Esophagus mucosa (tissue), 1 donor: ENCODE results near the gene SDK2. TPM values are rescaled to one million over a fixed set of nuclear protein-coding genes. Genes with fewer than 3 reads are reported as not detected.

Source experiments
- ATAC-seq: fragments of 200-7000 bp; cut with Tn5 transposase; one replicate; pipeline ENCODE4 v1.9.1; 2020
- total RNA-seq: library from RNA; stranded (reverse); gene quantifications from one replicate; pipeline ENCODE4 v1.2.4, GENCODE V29; 2023
- donor health status: DM: yes; HTN: yes; CAD: no.

The SDK2 gene
- total RNA-seq, 1 donor from 2014 or later: 4.9 TPM

DNA sequence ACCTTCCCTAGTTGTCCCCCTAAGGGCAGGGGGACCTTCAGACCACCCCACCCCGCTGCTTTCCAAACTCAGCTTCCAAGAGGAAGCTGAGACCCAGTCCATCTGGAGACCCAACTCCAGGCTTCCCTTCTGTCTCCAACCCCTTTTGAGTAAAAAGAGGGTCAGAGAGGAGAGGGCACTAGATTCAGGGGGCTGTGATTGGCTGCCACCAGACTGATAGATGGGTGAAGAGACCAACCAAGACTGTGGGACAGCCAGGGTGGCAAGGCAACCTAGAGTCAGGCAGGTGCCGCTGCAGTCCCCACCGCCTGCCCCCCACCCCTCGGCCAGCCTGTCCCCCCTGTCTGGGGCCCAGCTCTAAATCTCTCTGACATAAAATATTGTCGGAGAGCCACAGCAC, 92.5 kb downstream of the SDK2 start:
- ATAC-seq: no peak

DNA sequence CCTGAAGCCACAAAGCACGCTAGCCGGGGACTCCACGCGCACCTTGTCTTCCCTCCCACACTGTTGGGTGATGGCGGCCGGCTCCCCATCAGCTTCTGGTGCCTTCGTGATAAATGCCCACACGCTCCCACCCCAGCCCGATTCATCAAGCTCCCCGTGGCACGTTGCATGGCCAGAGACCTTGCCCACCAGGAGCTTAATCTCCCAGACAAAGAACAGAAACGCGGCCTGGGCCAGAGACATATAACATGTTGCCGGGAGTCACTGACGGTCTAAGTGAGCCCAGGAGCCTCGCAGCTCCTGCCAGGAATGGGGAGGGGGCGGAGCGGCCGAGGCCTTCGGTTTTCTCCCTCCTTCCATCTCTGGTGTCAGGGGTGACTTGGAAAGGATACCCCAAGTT, 93.1 kb downstream of the SDK2 start:
- no peak for ATAC-seq

DNA sequence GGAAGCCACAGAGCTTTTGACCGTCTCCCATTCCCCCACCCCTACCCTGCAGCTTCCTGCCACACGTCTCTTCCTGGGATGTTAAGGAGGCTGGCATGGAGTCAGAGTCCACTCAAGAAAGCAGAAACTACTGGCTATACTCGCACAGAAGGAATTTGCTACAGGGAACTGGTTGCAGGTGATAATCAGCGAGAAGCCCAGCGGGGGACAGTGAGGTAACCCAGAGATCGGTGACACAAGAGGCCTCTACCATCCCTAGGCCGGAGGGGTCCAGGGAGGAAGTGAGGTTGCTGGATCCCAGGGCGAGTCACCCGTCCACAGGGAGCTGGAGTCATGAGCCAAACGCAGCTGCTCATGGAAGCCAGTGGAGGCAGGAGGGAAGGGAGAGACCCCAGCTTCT, 93.7 kb downstream of the SDK2 start:
- no peak for ATAC-seq

DNA sequence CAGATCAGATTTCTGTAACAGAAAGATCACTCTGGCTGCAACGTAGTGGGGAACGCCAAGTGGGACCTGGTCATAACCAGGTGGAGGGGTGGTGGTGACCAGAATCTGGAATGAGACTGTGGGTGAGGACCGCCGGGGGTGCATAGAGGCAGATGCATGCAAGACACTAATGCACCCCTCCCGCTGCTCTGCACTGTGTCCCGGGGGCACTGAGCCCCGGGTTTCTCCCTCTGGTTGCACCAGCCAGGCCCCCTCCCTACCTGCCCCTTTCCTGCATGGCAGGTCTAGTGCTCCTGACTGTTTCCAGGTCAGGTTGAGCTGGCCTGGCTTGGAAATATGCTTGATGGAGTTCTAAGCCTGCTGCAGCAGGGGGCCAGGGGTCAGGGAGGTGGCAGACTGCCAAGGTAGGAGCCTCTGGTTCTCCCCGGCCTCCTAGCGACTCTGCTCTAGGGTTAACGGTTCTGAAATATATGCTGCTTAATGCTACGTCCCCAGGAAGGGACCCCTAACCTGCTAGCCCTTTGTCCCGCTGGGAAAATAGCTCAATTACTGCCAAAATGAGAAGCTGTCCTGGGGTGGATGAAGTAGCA, 94.3 kb downstream of the SDK2 start:
- no peak for ATAC-seq

DNA sequence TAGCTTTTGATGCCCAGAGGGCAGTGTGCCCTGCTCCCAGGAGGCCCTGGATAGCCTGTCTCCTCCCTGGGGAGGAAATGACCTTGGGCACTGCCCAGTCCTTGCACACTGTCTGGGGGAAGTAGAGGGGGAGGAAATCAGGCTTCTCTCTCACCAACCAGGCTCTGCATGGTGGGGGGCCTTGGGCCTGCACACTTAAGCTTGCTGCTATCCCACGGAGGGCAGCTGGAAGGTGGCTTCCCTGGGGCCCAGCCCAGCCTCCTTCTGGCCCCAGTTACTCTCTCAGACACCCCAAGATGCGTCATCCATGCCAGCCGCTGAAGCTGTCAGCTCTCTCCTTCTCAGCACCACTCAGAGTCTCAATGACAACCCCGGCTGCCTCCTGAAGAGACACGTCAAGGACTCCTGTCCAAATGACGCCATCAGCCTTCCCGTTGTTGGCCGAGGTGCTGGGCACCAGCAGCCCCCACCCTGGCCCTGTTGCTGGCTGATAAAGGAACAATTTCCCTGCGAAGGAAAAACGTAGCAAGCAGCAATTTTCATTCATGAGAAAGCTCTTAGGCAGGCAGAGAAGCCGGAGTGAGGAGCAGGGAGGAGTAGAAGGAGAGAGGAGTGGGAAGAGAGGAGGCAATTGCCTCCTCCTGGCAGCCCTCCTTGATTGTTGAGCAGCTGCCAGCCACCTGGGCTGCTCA, 95.5 kb downstream of the SDK2 start:
- no peak for ATAC-seq

DNA sequence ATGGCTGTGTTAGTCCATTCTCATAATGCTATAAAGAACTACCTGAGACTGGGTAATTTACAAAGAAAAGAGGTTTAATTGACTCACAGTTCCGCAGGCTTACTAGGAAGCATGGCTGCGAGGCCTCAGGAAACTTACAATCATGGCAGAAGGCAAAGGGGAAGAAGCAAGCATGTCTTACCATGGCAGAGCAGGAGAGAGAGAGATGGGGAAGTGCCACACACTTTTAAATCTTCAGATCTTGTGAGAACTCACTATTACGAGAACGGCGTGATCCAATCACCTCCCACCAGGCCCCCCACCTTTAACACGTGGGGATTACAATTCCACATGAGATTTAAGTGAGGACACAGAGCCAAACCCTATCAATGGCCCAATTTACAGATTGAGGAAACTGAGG, 96.5 kb downstream of the SDK2 start:
- no peak for ATAC-seq

DNA sequence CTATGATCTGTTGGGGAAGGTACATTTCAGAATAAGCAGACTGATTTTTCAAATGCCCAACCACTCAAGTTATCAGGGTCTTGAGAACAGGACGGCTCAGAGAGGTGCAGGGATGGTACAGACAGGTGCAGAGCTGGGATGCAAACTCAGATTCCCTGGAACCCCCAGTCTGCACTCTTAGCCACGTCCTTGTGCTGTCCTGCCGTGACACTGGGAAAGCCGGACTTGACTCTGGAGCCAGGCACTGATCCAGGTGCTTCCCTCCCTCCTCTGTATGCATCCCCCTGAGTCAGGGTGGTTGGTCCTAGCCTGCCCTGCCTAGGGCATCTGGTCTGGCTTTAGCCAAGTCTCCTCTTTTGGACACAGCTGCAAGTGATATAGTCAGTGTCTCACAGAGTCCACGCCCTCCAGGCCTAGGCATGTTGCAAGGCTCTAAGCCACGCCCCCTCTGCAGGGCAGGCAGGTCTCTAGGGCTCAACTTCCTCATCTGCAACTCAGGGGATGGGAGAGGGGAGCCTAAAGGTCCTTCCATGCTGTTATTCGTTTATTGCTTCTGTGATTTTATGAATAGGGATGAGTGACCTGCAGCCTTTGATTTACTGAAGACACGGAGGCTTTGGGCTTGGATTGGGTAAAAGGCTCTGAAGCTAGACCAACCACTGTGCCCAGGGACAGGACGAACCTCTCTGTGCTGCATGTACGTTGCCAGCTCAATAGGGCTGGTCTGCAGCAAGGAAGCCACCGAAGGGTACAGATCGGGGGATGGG, 97.3 kb downstream of the SDK2 start:
- ATAC-seq: peak; percentile 85

DNA sequence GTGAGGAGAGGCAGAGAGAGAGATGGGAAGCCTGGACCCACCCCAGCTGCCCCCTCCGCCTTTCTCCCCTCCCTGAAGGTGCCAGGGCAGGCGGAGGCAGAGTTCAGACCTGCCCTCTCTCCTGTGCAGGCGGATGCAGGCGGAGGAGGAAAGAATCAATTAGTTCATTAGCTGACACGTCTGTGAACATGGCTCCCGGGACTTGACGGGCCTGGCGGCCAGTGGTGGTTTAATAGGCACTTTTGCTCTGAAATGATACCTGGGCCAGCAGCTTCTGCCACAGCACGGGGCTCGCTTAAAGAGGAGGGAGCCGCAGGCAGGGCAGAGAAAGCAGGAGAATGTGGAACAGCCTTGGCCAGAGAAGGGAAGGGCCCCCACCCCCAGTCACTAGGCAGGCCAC, 98.1 kb downstream of the SDK2 start:
- ATAC-seq: peak; percentile 30

DNA sequence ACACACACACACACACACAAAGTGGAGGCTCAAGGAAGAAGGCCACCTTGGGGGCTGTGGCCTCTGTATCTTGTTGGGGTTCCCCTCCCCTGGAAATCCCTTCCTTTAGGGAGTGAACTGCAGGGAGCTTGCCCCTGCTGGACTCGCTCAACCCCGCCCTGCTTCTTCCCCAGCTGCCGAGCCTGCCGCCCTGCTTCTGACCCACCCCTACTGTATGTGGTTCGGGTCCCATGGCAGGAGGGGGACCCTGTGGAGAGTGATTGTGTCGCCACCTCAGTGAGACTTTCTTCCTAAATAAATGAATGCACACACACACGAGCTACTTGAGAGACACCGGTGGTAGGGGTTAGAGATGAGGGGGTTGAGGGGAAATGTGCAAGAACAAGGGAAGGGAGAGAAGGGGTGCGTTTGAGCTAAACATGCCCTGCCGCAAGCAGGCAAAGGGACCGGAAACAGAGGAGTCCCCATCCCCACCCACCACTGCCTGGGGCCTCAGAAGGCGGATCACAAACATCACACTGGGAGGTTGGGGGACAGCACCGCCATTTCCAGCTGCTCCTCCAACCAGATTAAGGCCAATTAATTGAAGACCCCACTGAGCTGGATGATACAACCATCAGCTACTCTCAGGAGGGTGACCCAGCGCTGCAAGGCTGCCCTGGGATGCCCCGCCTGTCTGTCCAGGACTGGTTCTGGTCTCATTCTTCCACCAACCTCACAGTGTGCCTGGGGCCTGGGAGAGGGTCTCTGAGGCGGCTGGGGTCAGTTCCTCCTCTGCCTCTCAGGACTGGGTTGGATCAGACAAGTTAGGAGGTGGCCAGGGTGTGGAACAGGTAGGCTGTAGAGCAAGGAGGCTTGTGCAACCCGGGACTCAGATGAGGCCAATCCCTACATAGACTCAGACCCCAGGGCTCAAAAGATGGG, 98.9 kb downstream of the SDK2 start:
- no peak for ATAC-seq

DNA sequence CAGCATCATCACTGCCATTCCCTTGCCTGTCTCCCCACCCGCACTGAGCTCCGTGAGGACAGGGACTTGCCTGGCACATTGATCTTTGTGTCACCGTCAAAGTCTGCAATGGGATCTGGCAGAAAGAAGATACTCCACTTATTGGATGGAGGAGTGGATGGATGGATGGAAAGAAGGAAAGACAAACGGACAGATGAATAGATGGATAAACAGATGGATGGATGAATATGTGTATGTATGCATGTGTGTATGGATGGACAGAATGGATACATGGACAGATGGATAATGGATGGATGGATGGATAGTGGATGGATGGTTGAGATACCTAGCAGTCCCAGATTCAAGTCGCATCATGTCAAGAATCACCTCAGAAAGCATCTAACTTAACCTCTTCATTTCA, 99.9 kb downstream of the SDK2 start:
- no peak for ATAC-seq

DNA sequence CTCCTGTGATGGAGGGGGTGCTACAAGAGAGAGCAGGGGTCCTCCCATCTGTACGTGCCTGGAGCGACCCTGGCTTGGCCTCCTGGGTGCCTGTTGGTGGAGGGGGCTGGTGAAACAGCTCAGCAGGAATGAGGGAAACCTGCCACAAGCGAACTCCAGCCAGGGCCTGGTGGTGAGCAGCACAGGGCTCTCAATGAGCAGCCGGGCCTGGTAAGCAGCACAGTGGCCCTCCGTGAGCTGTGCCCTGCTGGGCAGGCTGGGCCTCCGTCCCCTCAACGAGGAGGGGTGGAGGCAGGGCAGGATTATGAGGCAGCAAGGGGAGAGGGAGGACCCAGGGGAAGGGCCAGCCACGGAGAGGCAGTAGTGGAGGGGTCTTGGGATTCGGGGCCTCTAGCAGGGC, 101.9 kb downstream of the SDK2 start:
- no peak for ATAC-seq

DNA sequence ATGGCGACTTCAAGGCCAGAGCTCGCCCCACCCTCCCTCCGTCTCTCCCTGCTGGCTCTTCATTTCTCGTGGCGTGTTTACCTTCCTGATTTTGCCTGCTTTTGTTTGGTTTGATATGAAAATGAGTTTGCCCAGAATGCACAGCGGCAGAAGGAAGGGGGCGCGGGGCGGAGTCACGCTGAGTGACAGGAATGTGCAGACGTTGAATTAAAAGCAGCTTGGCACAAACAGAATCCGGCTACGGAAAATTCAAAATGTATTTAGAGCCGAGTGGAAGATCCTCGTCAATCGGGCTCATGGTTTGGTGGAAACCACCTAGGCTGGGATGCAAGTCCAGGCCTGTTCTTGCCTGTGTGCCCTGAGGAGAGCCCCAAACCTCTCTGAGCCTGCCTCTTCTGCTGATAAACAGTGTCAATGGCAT, 102.7 kb downstream of the SDK2 start:
- ATAC-seq: peak; percentile 39

DNA sequence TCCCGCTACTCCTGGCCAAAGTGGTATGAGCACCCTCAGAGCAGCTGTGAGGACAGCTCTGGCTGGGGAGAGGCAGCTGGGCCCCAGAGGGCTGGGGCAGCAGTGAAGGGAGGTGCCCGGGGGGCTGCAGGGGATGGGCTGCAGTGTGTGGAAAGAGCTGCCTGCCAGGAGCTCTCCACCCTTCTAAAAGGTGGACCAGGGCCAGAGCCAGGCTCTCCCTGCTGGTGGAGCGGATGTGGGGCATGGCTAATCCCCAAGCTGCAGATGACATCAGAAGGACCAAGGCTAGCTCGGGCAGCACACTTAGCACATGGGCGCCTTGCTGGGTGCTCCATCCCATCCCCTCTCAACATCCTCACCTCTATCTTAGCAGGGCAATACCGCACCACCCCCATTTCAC, 103.1 kb downstream of the SDK2 start:
- peak; percentile 75 for ATAC-seq

DNA sequence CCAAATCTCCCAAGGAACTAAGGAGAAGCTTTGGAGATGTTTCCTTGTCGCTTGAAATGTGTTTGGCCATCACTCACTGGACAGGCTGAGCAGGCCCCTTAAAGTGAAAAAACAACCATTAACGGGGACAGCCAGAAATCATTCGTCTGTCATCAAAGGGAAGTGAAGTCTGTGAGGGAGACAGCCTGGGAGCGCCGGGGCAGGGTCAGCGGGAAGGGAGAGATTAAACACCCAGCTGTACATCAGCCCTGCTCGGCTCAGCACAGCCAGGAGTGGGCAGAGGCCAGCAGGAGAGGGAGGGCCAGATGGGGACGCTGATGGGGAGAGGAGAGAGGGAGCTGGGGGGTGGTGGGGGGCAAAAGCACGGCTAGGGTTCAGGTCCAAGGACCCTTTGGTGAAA, 105.1 kb downstream of the SDK2 start:
- no peak for ATAC-seq

DNA sequence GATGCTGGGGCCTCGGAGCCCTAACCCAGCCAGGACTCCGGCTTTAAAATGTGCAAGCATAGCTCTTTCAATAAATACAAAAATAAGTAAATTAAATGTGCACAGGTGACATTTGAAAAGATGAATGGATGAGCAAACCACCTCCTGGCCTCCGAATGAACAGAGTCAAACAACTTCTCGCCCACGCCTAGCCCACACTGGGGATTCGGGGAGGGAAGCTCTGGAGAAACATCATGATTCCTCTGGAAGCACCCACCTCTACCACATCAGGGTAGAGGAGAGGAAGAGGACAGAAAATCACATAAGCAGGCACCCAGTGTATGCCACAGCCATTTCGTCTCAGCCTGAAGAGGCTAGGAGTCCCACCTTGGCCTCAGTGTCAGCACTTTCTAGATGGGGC, 105.8 kb downstream of the SDK2 start:
- ATAC-seq: no peak

DNA sequence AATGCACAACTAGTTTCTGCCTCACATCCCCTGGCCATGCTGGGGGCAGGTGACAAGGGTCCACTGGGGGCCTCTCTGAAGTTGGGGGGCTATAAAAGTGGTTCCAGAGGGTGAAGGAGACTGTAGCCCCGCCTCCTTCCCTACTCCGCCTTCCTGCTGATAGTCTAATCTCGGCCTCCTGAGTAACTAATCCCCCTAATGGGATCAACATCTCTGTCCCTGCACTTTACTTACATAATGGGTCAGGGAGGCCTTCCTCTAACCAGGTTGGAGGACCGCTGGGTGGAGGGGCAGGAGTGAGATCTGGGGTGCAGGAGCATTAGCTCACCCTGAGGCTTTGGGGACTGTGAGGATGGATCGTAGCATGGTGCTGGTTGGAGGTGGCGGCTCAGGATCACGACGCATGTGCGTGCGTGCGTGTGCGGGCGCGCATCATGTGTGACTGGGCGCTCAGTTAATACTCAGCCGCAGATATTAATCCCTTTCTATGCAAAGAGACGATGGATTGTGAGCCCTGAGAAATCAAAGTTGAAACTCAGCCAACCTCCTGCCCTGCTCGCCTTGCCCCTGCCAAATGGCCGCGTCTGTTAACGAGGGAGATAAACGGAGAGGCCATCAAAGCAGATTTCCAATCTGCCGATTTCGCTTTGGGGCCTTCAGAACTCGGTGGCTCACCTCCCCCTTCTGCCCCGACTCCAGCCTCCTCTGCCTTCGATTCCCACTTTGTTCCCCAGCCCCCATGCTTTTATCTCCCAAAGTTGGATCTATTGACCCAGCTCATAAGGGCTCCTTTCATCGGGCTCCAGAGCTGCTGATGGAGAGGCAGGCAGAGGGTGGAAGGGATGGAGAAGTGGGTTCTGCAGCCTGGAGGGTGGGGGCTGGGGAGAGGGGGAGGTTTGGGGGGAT, 107.3 kb downstream of the SDK2 start:
- ATAC-seq: no peak

DNA sequence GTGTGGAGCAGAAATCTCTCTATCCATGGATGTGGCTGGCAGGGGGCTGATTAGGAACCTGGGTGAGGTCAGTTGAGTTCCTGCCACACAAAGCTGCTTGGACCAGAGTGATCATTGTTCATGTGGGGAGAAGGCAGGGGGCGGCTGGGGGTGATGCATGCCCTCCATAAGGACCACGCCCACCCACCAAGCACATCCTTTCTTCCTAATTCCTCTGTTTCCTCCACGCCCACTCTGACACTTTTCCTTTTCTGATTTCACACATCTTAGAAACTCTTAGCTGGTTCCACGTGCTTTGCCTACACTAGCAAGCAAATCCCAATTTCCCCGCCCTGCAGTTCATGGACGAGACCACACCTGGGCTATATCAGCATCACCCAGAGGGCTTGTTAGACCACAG, 108.5 kb downstream of the SDK2 start:
- no peak for ATAC-seq

DNA sequence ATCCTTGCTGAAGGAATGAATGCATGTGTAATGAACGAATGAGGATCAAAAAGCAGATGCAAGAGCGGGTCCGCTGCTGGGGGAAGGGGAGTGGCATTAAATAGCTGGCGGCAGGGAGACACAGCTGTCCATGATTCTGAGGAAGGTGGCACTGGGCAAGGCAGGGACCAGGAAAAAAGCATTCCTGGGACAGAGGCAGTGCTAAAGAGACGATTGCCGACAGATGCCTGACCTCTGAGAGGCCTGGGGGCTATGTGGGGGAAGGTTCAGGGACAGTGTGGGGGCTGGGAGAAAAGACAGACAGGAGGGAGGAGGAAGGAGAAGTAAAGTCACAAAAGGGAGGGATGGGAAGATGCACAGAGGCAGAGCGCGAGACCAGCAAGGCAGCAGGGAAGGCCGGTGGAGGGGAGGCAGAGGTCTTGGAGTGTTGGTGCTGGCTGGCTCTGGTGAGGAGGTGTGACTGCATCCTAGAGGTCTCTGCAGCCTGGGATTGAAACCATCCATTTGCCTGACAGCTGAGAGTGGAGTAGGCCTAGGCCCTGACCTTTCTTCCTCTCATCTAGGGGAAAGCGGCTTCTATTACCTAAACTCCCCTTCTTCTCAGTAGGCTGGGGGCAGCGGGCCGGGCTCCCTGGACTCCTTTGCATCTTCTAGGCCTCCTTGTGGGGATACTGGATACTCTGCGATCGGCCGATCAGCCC, 109.9 kb downstream of the SDK2 start:
- ATAC-seq: no peak

DNA sequence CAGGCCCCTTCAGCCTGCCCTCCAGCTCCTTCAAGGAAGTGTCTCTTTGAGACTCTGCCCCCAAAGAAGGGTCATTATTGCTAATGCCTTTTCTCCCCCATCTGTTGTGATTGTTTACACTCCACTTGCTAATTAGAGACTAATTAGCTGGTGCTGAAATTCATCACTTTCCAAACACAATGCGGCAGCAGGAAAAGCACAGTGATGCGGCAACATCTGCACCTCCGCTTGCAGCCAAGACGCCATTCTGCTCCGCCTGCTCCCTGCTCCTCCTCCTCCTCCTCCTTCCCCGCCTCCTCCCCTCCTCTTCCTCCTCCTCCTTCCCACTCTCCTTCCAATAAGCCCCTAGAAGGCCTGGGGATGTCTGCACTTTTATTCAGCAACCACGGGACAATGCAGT, 110.5 kb downstream of the SDK2 start:
- ATAC-seq: no peak

DNA sequence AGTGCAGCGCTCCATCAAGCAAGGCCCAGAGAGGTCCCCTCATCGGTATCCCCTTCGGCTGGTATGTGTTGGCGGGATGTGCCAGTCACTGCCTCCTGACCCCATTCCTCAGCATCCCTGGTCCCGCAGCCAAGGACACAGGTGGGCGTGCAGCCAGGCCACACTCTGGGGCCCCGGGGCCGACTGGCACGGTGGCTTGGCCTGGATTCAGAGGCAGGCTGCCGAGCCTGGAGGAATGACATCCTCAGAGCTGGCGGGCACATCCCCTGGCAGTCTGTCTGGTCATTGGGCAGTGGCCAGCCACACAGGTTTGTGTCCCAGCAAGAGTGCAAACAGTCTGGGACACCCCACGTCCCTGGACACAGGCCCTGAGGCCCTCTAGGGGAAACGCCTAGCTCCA, 111.1 kb downstream of the SDK2 start:
- no peak for ATAC-seq

DNA sequence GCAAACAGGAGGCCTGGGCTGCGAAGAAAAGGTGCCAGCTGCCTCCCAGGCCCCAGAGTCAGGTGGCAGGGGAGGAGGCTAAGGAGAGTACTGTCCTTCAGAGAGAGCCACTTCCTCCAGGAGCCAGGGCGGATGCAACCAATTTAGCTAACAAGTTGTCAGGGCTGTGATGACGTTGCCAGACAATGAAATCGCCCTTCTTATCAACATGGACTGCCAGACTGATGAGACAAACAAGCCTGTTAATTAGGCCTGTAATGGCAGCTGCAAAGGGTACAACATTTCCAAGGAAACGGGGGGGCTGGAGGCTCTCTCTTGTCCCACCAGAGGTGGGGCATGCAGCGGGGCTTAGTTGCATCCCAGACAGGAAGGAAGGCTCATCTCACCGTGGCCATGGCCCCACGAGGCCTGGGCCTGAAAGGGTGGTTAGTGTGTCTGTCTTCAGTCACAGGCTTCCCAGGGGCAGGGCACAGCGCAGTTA, 111.8 kb downstream of the SDK2 start:
- ATAC-seq: no peak
